Activated naive CD4-positive, alpha-beta T cell treated with Interleukin-2 at 50 U/mL for 16 hours (primary cell): Measurements from ENCODE around the gene ATP6V0A1.
"Not testable (repeated sequence)": the region's sequence is repeated elsewhere in the genome, so short reads cannot be mapped to it uniquely, and the experiment has no call there.

Source experiments
- DNase-seq: peaks from one replicate; pipeline ENCODE4 v3.0.0-alpha.2; 2020

ATP6V0A1 gene

GRCh38 chr17:42438600-42439567 is 19.8 kb upstream of the ATP6V0A1 start:
- peak; percentile 45 for DNase-seq

DNA sequence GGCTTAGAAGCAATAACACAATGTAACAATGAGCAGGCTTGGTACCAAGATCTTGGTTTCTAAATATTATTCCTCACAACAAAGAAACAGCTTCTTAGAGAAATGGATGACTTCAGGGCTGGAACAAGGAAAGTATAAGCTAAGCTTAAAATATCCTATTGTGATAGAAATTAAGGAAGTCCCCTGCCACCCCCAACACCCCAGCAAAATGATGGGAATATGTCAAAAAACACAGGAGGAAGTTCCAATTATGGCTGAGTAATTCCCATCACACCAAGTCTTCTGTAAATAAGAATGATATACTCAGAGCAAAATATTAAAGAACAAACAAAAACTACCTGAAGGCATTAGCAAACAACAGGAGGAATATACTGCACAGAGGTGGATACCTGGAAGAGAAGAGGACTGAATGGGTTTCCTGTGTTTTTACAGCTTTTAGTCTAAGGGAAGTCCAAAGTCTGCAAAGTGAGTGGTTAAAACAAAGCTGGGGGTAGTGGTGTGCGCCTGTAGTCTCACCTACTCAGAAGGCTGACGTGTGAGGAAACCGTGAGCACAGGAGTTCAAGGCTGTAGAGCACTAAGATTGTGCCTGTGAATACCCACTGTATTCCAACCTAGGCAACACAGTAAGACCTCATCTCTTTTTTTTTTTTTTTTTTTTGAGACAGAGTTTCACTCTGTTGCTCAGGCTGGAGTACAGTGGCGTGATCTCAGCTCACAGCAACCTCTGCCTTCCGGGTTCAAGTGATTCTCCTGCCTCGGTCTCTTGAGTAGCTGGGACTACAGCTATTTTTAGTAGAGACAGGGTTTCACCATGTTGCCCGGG is 17.1 kb upstream of the ATP6V0A1 start:
- DNase-seq, result no peak

- no peak for DNase-seq
Observed at GRCh38 chr17:42442196-42442565, 16.5 kb upstream of the ATP6V0A1 start.

- not testable (repeated sequence) for DNase-seq
Observed at GRCh38 chr17:42449176-42449575, 9.5 kb upstream of the ATP6V0A1 start.

DNA sequence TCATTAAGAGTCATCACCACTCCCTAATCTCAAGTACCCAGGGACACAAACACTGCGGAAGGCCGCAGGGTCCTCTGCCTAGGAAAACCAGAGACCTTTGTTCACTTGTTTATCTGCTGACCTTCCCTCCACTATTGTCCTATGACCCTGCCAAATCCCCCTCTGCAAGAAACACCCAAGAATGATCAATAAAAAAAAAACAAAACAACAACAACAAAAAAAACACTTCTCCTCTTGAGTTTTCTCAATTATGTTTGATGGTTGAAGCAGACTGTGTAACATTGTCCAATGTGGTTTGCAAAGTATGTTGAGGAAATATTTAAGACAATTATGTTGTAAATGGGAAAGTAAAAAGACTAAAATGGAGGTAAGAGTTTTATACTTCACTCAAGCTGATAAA is 8.8 kb upstream of the ATP6V0A1 start:
- DNase-seq, result not testable (repeated sequence)

DNA sequence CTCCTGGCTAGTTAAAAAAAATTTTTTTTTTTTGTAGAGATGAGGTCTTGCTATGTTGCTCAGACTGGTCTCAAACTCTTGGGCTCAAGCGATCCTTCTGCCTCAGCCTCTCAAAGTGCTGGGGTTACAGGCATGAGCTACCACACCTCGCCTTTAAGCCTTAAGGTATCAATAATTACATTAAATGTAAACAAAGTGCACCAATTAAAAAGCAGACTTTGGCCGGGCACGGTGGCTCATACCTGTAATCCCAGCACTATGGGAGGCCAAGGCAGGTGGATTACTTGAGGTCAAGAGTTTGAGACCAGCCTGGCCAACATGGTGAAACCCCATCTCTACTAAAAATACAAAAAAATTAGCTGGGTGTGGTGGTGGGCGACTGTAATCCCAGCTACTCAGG is 7.4 kb upstream of the ATP6V0A1 start:
- not testable (repeated sequence) for DNase-seq

GRCh38 chr17:42453439-42453838 is 5.2 kb upstream of the ATP6V0A1 start:
- DNase-seq, result no peak

DNA sequence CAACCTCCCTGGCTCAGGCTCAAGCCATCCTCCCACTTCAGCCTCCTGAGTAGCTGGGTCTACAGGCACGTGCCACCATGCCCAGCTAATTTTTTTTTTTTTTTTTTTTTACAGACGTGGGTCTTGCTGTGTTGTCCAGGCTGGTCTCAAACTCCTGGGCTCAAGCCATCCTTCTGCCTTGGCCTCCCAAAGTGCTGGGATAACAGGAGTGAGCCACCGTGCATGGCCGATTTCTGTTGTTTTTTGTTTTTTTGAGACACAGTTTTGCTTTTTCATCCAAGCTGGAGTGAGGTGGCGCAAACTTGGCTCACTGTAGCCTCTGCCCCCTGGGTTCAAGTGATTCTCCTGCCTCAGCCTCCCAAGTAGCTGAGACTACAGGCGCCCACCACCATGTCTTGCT is 3.7 kb upstream of the ATP6V0A1 start:
- not testable (repeated sequence) for DNase-seq

GRCh38 chr17:42456223-42457106 is 2.2 kb upstream of the ATP6V0A1 start:
- DNase-seq, result no peak

DNA sequence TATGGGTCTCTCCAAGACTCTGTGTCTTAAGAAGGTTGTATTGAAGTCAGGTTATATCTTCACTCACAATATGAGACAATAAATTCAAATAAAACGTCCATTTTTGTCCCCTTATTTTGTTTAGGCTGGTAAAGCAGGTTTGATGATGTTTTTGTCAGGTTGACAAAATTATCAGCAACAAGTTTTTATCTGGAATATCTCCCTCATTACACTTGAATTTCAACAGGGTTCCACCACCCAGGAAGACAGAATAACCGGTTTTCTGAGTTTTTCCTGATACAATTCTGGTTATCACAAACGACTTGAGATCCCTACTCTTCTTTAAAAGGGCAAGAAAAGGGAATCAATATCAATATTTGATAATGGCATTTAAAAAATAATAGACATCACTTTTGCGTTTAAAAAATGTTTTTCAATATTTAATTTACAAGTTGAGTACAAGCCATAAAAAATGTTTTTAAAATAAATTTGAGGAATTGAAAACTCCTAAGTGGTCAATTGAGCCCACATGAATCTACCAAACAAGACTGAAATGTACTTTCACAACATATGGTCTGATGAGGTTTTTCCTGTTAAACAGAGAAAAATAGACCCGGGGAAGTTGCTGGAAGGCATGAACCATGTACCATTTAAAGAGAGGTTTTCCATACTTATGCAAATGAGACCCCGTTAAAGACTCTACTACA is 1.4 kb upstream of the ATP6V0A1 start:
- no peak for DNase-seq

GRCh38 chr17:42459256-42459800 is 650 bp downstream of the ATP6V0A1 start:
- DNase-seq, result peak; percentile 25

- DNase-seq, result peak; percentile 17
Observed at GRCh38 chr17:42459801-42460281, 1.2 kb downstream of the ATP6V0A1 start.

DNA sequence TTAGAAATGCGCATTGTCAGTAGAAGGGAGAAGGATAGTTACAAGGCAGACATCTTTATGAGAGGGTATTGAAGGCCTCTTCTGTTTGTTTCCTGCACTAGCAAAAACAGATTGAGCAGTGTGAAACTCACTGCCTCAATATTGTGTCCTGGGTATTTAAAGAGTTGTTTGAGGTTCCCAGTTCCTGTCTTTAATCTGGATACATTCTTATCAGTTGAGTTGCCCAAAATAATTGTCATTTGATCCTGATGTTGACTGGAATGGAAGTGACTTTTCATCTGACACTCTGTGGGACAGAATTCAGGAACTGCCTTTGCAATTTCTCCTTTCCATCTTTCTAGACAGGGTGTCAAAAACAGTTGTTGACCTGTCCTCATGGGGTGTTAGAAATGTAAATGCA is 1.7 kb downstream of the ATP6V0A1 start:
- DNase-seq, result no peak

- no peak for DNase-seq
Observed at GRCh38 chr17:42463976-42464400, 5.3 kb downstream of the ATP6V0A1 start.

DNA sequence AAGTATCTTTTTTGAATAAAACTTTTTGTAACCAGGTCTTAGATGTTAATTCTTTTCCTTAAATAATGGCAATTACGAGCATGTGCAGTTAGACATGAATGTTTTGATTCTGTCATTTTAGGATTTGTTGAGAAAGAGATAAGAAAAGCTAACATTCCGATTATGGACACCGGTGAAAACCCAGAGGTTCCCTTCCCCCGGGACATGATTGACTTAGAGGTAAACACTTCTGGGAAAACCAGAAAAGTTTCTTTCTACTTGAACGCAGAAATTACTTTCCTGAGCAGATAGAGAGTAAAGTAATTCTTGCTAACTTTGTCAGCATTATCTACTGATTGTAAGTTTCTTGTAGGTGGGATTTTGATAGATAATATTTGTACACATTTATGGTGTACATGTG is 9.2 kb downstream of the ATP6V0A1 start:
- no peak for DNase-seq

- no peak for DNase-seq
Observed at GRCh38 chr17:42472709-42473521, 14.2 kb downstream of the ATP6V0A1 start.

DNA sequence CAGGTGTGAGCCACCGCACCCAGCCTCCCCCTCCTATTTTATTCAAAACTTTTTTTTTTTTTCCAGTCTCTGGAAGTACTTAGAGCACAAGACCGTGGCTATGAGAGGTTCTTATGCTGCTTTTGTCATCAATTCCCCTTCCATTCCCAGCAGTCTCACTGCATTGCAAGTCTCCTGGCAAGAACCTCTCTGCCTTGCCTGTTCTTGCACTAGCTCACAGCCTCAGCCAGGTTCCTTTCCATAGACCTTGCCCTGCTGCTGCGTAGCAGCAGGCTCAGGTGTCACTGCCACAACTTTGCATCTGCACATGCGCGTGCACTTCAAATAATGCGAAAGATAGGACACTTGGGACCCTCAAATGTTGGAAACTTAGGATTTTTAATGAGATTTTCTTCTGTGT is 15.6 kb downstream of the ATP6V0A1 start:
- DNase-seq, result no peak

GRCh38 chr17:42475121-42475520 is 16.4 kb downstream of the ATP6V0A1 start:
- no peak for DNase-seq

DNA sequence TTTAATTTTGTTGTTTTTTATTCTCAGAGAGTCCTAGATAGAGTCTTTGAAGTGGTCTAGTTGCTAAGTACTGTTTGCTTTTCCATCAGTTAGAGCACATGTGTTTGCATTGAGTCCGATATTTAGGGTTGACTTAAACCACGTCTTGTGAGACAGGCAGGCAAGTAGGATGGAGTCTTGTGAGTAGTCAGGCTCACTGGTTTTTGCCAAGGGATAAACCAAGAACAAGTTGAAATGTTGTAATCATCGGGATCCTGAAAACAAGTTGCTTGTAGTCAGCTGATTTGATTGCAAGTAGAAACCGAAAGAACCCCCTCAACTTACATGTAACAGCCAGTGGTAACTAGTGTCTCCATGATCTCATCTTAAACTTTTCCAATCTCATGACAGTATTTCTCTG is 17.2 kb downstream of the ATP6V0A1 start:
- no peak for DNase-seq

DNA sequence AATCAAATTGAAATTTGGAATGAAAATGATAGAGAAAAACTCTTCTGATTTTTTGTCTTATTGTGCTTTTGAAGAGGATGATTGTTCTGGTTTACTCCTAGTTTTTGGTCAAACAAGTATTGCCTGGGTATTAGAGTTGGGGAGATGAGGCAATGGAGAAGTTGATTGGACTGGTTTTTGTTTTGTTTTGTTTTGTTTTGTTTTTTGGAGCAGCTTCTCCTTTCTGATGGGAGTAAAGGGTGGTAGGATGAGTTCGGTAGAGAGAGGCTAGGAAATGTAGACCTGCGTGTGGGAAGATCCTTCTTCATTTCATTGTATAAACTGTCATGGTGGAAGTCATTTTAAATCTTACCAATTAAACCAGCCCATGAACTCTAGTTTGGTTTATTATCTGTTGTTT is 17.7 kb downstream of the ATP6V0A1 start:
- no peak for DNase-seq

GRCh38 chr17:42477173-42477572 is 18.5 kb downstream of the ATP6V0A1 start:
- no peak for DNase-seq
